ENCODE measurements around the gene ZBTB46. TPM values are rescaled to one million over a fixed set of nuclear protein-coding genes. Genes with fewer than 3 reads are reported as not detected.

The ZBTB46 gene
- total RNA-seq, 1 experiment from 2014 or later, result 10.7 TPM

DNA sequence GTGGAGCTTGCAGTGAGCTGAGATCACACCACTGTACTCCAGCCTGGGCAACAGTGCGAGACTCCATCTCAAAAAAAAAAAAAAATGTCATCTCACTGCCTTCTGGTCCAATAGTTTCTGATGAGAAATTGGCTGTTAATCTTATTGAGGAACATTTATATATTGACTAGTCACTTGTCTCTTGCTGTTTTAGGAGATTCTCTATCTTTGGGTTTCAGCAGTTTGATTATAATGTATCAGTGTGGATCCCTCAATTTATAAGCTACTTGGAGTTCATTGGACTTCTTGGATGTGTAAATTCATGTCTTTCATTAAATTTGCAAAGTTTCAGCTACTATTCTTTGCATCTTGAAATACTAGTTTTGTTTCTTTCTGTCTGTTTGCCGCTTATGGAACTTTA lies 112.1 kb downstream of the ZBTB46 start (continued):
- TF ChIP-seq ZBTB33 (IDR thresholded peaks at IDR 0.05; ENCODE audit: extremely low read depth, insufficient replicate concordance, low read length) (no peak), EGR1 (IDR thresholded peaks at IDR 0.05; ENCODE audit: low read depth) (no peak), SIN3A (IDR thresholded peaks at IDR 0.05; ENCODE audit: low read depth) (no peak)

DNA sequence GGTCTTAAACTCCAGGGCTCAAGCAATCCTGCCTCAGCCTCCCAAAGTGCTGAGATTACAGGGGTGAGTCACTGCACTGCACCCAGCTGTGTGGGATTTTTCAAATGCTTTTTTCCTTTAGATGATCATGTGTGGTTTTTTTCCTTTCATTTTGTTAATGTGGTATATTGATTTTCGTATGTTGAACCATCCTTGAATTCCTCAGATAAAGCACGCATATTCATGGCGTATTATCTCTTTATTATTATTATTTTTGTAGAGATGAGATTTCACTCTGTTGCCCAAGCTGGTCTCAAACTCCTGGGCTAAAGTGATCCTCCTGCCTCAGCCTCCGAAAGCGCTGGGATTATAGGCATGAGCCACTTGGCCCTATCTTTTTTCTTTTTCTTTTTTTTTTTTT lies 116.2 kb downstream of the ZBTB46 start:
- Histone ChIP-seq H3K4me2 (ENCODE audit: low read length) (no peak overlapping the region), H3K4me1 (ENCODE audit: control insufficient read depth in 1 of 2, insufficient read depth in 2 of 2, low read length in 2 of 2) (no peaks in the 10 kb centered on the region), H2AFZ (ENCODE audit: low read depth, low read length, poor library complexity, severe bottlenecking) (no peak overlapping the region), H3K9ac (ENCODE audit: low read length) (no peak overlapping the region), H3K4me3 (replicated peaks in 1 of 2; ENCODE audit: low read depth in 1 of 2, low read length in 2 of 2) (no peak overlapping the region), H3K79me2 (ENCODE audit: insufficient read depth, low read length) (peaks cover 96% of the 10 kb centered on the region), H3K27me3 (ENCODE audit: insufficient read depth, low read length) (no peaks in the 10 kb centered on the region), H3K9me3 (ENCODE audit: control insufficient read depth in 1 of 2, insufficient read depth in 1 of 2, low read depth in 1 of 2, low read length in 2 of 2) (peaks cover 4 to 16% of the 10 kb centered on the region in 2 experiments; a peak in 1 of 4 replicates), H3K9me2 (ENCODE audit: insufficient read depth) (no peaks in the 10 kb centered on the region), H3K36me3 (ENCODE audit: control insufficient read depth in 1 of 2, insufficient read depth in 2 of 2, low read length in 2 of 2) (peaks cover 18 to 65% of the 10 kb centered on the region in 2 experiments), H4K20me1 (ENCODE audit: insufficient read depth) (no peaks in the 10 kb centered on the region), H3K27ac (ENCODE audit: low read depth, low read length) (no peak overlapping the region)
- intact Hi-C loops (cut with micrococcal nuclease), result no loop called here
- ATAC-seq (no peak), DNase-seq (ENCODE audit: low read depth, low spot score) (no peak)
- ChIA-PET RAD21 (ENCODE audit: low non-redundant PET in 1 of 2, low total read pairs in 2 of 2, uncharacterized antibody in 2 of 2, unreplicated experiment in 2 of 2) (no interaction called here), CTCF (no interaction called here), POLR2A (no interaction called here)
- no TSS peak for BruUV-seq (replicated peaks)
- TF ChIP-seq ZFX (IDR thresholded peaks at IDR 0.05) (no peak), SIN3A (IDR thresholded peaks at IDR 0.05; ENCODE audit: low read depth) (no peak), ZNF274 (IDR thresholded peaks at IDR 0.05; ENCODE audit: low read depth, low read length) (no peak), EZH2phosphoT487 (IDR thresholded peaks at IDR 0.05; ENCODE audit: borderline replicate concordance) (no peak), CEBPB (IDR thresholded peaks at IDR 0.05; ENCODE audit: low read depth) (no peak), JUND (IDR thresholded peaks at IDR 0.05) (no peak), YY1 (IDR thresholded peaks at IDR 0.05; ENCODE audit: extremely low read depth, insufficient replicate concordance, low read depth, low read length) (no peak), EGR1 (IDR thresholded peaks at IDR 0.05; ENCODE audit: low read depth) (no peak), SP1 (IDR thresholded peaks at IDR 0.05; ENCODE audit: low read depth) (no peak)
- TF ChIP-seq, protein P1, sequence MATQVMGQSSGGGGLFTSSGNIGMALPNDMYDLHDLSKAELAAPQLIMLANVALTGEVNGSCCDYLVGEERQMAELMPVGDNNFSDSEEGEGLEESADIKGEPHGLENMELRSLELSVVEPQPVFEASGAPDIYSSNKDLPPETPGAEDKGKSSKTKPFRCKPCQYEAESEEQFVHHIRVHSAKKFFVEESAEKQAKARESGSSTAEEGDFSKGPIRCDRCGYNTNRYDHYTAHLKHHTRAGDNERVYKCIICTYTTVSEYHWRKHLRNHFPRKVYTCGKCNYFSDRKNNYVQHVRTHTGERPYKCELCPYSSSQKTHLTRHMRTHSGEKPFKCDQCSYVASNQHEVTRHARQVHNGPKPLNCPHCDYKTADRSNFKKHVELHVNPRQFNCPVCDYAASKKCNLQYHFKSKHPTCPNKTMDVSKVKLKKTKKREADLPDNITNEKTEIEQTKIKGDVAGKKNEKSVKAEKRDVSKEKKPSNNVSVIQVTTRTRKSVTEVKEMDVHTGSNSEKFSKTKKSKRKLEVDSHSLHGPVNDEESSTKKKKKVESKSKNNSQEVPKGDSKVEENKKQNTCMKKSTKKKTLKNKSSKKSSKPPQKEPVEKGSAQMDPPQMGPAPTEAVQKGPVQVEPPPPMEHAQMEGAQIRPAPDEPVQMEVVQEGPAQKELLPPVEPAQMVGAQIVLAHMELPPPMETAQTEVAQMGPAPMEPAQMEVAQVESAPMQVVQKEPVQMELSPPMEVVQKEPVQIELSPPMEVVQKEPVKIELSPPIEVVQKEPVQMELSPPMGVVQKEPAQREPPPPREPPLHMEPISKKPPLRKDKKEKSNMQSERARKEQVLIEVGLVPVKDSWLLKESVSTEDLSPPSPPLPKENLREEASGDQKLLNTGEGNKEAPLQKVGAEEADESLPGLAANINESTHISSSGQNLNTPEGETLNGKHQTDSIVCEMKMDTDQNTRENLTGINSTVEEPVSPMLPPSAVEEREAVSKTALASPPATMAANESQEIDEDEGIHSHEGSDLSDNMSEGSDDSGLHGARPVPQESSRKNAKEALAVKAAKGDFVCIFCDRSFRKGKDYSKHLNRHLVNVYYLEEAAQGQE (IDR thresholded peaks at IDR 0.05; ENCODE audit: low read depth), result no peak

Measured in HCT116 (cell line).